ENCODE data around the gene LGALS14. TPM values are rescaled to one million over a fixed set of nuclear protein-coding genes. Genes with fewer than 3 reads are reported as not detected.
"Not testable (repeated sequence)": the region's sequence is repeated elsewhere in the genome, so short reads cannot be mapped to it uniquely, and the experiment has no call there.

The LGALS14 gene
- total and polyA plus RNA-seq, 10 of the 15 experiments (the other 5 are each of a cell fraction or from before 2014, with no cell fraction given), result 5.1 to 34.6 (median 7.3) TPM

DNA sequence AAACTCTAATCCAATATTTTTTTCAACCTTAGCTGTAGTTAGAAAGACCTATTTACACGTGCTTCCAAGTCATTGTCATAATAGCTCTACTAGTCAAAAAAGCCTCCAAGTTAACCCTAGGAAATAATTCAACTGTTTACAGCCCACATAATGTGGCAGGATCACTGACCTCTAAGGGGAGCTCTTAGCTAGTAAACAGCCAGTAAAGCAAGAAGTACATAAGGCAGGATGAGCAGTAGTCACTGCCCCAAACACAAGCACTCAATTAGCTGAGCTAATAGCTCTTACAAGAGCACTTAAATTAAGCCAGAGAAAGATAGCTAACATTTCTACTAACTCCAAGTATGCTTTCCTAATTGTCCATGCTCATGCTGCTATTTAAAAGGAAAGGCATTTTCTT, 30.4 kb upstream of the LGALS14 start:
- not testable (repeated sequence) for H3K27me3 ChIP-seq (replicated peaks in 1 of 2; ENCODE audit: control insufficient read depth in 2 of 2, insufficient read depth in 2 of 2, low read length in 1 of 2); H3K27ac ChIP-seq (ENCODE audit: control insufficient read depth, insufficient read depth); FAIRE-seq; DNase-seq (ENCODE audit: low read depth, low spot score); H3K9me3 ChIP-seq (replicated peaks; ENCODE audit: control insufficient read depth, insufficient read depth, low read length); H3K79me2 ChIP-seq (ENCODE audit: control insufficient read depth, insufficient read depth, low read length); H3K36me3 ChIP-seq (ENCODE audit: control insufficient read depth in 2 of 2, insufficient read depth in 2 of 2, low read length in 1 of 2); H3K4me3 ChIP-seq; H3K4me2 ChIP-seq (ENCODE audit: control insufficient read depth, insufficient read depth); H2AFZ ChIP-seq (ENCODE audit: control insufficient read depth, low read depth, low read length); H3K9ac ChIP-seq (ENCODE audit: control insufficient read depth, insufficient read depth, low read length); H4K20me1 ChIP-seq (ENCODE audit: control insufficient read depth, insufficient read depth); BruUV-seq (replicated peaks)
- ChIA-PET CTCF (interaction anchor here (0.6 to 9.7 kb wide), 39 partner anchors 8 to 1104 kb away, joined by 3 to 335 read pairs (median 5); partner anchors contain the start of genes DLL3, DYRK1B, EID2 and EID2B), RAD21 (ENCODE audit: unreplicated experiment) (interaction anchor here (0.6 to 8.6 kb wide), 16 partner anchors 26 to 492 kb away, joined by 3 to 234 read pairs (median 6); partner anchors contain the start of genes DYRK1B, FBL and PSMC4), POLR2A (interaction anchor here (1.3 to 3.7 kb wide), 2 partner anchors 170 to 297 kb away, joined by 7 to 25 read pairs; partner anchors contain the start of gene PSMC4), SMC1A (ENCODE audit: uncharacterized antibody, unreplicated experiment) (interaction anchor here (0.7 to 10.7 kb wide), 35 partner anchors 9 to 490 kb away, joined by 3 to 266 read pairs (median 5); partner anchors contain the start of genes DYRK1B, FBL, LGALS14 and PSMC4)
- 0% methylated on average over 1 of the region's 1 CpG for WGBS (ENCODE audit: insufficient coverage, insufficient replicate concordance, low lambda C conversion rate, missing lambda C conversion rate)
- in situ Hi-C loops (cut with MboI), result loop anchor here (5.0 kb wide), 1 partner anchor 122 kb away; no protein-coding TSS in a partner anchor
- H3K4me1 ChIP-seq (ENCODE audit: control insufficient read depth, insufficient read depth, low read length), result peaks cover 36% of the 10 kb centered on the region
- intact Hi-C loops (cut with micrococcal nuclease; ENCODE audit: unreplicated experiment), result loop anchor here (1.0 to 2.0 kb wide), 2 partner anchors 169 to 229 kb away; partner anchors contain the start of gene SUPT5H
- ATAC-seq, result peak; percentile 36; the same call in 2 of the 3 replicates
- TF ChIP-seq SMARCA5 (IDR thresholded peaks at IDR 0.05) (peak; percentile 99), ZNF217 (IDR thresholded peaks at IDR 0.05) (peak; percentile 84), YY1 (IDR thresholded peaks at IDR 0.05; ENCODE audit: low read depth, low read length) (0 out of 2 replicates have a peak, but pooled peaks have one; percentile 37), RAD21 (IDR thresholded peaks at IDR 0.05; ENCODE audit: insufficient read depth, low read depth, low read length) (peak; percentile 72), SMC3 (IDR thresholded peaks at IDR 0.05; ENCODE audit: borderline replicate concordance, low read length) (peak; percentile 59; the same call in 1 of the 2 replicates), NBN (IDR thresholded peaks at IDR 0.05) (peak; percentile 54; the same call in 1 of the 2 replicates)
- TF ChIP-seq, protein P1, sequence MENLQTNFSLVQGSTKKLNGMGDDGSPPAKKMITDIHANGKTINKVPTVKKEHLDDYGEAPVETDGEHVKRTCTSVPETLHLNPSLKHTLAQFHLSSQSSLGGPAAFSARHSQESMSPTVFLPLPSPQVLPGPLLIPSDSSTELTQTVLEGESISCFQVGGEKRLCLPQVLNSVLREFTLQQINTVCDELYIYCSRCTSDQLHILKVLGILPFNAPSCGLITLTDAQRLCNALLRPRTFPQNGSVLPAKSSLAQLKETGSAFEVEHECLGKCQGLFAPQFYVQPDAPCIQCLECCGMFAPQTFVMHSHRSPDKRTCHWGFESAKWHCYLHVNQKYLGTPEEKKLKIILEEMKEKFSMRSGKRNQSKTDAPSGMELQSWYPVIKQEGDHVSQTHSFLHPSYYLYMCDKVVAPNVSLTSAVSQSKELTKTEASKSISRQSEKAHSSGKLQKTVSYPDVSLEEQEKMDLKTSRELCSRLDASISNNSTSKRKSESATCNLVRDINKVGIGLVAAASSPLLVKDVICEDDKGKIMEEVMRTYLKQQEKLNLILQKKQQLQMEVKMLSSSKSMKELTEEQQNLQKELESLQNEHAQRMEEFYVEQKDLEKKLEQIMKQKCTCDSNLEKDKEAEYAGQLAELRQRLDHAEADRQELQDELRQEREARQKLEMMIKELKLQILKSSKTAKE (IDR thresholded peaks at IDR 0.05; ENCODE audit: low read depth, poor library complexity, severe bottlenecking), result peak; percentile 38
- TF ChIP-seq, protein P2, sequence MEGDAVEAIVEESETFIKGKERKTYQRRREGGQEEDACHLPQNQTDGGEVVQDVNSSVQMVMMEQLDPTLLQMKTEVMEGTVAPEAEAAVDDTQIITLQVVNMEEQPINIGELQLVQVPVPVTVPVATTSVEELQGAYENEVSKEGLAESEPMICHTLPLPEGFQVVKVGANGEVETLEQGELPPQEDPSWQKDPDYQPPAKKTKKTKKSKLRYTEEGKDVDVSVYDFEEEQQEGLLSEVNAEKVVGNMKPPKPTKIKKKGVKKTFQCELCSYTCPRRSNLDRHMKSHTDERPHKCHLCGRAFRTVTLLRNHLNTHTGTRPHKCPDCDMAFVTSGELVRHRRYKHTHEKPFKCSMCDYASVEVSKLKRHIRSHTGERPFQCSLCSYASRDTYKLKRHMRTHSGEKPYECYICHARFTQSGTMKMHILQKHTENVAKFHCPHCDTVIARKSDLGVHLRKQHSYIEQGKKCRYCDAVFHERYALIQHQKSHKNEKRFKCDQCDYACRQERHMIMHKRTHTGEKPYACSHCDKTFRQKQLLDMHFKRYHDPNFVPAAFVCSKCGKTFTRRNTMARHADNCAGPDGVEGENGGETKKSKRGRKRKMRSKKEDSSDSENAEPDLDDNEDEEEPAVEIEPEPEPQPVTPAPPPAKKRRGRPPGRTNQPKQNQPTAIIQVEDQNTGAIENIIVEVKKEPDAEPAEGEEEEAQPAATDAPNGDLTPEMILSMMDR (IDR thresholded peaks at IDR 0.05 in 2 of 3, conservative IDR thresholded peaks at IDR 0.05 in 1 of 3; ENCODE audit: control insufficient read depth in 2 of 3, extremely low read depth in 1 of 3, insufficient read depth in 1 of 3, low read depth in 3 of 3, low read length in 3 of 3), result peak; percentile 36 to 59 (median 50); a peak in 5 of 6 replicates

All from GM12878 (cell line).